ENCODE measurements around the gene CDCA8. TPM values are rescaled to one million over a fixed set of nuclear protein-coding genes. Genes with fewer than 3 reads are reported as not detected.
A peak's percentile ranks its signal among the peaks of the same experiment; 100 is the strongest.
"Not testable (repeated sequence)": the region's sequence is repeated elsewhere in the genome, so short reads cannot be mapped to it uniquely, and the experiment has no call there.

CDCA8 gene
- polyA plus RNA-seq, 1 donor = 7.0 TPM

DNA sequence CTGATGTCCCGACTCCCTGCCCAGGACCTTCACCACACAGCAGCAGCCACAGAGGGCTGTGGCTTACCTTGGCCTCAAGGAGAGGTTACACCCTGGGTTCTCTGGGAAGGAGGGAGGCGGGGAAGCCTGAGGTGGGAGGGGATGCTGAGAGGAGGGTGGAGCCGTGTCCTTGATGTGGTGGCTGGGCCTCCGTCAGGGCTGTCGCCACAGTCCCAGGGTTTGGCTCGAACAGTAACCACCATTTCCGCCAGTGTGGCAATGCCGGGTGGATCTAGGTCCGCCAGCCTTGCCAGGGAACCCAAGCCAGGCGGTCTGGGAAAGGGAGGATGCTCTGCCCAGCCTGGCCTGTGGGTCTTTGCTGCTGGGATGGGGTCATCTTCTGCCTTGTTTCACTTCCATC is 18.4 kb upstream of the CDCA8 start:
- DNase-seq (ENCODE audit: low read depth) = no peak

DNA sequence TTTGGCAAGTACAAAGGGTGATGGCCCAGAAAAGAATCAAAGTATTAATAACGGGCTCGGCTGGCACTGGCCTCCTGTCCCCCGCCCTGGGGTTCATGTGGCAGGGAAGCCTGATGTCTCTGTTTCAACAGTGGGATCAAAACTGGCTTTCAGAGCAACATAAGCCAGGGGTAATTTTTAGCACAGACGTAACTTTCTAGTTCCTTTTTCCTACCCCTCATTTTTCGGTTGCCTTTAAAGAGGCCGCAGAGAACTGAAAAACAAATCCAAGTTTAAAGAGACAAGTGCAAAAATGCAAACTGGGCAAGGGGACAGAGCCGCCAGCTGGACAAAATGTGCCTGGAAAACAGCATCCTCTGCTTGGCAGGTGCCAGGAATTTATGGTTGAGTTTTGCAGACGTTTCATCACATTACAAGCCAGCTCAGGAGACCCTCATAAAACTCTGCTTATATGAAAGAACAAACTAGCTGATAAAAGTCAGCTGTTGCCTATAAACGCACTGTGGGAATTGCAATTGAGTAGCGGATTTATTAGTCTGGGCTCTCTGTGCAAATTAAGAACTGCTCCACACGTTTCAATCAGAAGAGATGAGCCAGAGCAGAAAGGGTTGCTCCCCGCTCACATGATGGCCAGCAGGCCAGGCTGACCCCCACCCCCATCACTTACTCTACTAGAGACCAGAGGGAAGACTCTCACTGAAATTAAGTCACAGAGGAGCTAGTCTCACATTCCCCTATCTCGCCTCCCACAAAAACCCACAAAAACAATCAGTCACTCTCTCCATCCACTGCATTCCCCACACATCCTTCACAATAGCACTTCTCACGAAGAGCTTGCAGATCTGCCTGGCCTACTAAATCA is 15.8 kb upstream of the CDCA8 start:
- DNase-seq (ENCODE audit: low read depth) = peak; percentile 22

DNA sequence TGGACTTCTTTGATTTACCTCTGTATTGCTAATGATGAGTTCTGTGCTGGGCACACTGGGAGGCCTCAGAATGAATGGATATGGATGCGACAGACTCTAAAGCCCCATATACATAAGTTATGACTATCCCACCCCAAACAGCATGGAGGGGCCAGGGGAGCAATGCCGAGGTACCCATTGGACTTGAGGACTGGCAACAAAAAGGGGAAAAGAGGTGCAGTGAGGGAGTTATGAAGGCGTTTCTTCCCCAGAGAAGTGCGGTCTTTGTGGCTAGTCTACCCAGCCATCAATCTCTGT is 15.2 kb upstream of the CDCA8 start:
- DNase-seq (ENCODE audit: low read depth) = no peak

DNA sequence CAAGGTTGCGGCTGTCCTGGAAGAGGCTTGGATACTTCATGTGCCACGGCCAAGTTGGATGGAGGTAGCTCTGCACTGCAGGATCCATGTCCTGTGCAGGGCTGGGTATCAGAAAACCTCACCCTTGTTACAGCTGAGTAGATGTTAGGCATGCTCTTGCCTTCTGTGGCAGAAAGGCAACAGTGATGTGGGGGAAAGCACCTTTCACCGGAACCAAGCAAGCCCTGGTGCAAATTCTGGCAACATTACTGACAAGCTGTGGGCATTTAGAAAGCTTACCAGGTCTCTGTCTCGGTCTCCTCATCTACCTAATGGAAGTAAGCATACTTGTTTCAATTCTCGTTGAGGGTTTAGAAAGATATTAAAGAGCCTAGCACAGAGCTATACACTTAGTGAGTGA is 14.5 kb upstream of the CDCA8 start:
- DNase-seq (ENCODE audit: low read depth) = no peak

DNA sequence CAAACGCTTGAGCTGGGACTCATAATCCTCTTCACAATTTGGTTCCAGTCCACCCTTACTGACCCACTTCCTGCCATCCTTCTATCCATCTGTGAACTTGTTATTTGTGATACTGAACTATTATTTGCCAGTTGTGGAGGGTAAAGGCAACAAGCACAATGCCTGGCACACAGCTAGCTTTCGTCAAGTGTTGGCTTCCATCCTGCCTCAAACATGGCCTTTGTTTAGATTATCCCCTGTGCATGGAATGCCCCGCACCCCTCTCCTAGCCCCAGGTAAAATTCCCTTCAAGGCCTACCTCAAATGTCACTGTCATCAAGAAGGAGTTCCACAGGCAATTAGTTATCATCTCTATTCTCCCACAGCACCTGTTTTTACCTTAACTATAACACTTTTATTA is 11.4 kb upstream of the CDCA8 start:
- no peak for DNase-seq (ENCODE audit: low read depth)

DNA sequence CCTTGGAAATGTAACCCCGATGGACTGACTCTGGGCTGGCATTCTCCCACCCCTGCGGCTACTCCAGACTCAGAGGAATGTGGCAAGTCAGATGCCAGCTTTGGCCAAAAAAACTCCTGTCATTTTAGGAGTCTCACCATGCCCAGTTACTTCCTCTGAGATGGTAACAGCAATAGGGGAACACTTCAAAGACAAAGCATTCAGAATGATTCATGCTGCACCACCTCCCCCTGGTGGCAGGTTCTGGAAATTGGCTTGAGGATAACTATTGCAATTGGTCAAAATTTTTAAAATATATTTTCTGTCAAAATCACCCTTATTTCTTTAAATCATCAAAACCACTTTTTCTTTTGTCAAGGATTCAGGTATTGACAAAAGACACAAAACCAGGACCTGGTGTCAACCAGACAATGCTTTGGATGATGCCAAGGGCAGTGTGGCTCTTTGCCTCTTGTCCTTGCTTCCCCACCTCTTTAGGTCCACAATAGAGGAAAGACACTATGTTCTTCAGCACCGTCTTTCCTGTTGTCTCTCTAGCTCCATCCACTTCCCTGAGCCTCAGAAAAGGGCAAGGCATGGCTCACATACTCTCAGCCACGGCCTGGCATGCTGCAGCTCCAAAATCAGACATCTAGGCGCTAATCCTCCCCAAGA is 9.9 kb upstream of the CDCA8 start:
- DNase-seq (ENCODE audit: low read depth) = peak; percentile 32

DNA sequence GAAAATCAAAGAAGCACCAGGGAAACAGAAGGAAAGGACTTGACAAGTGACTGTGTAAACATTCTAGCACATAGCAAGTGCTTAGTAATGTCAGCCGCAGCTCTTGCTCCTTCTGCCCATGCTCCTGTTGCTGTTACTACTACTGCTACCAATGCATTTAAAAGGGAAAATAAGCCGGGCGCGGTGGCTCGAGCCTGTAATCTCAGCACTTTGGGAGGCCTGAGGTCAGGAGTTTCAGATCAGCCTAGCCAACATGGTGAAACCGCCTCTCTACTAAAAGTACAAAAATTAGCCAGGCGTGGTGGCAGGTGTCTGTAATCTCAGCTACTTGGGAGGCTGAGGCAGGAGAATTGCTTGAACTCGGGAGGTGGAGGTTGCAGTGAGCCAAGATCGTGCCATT is 8.1 kb upstream of the CDCA8 start:
- DNase-seq (ENCODE audit: low read depth) = not testable (repeated sequence)

DNA sequence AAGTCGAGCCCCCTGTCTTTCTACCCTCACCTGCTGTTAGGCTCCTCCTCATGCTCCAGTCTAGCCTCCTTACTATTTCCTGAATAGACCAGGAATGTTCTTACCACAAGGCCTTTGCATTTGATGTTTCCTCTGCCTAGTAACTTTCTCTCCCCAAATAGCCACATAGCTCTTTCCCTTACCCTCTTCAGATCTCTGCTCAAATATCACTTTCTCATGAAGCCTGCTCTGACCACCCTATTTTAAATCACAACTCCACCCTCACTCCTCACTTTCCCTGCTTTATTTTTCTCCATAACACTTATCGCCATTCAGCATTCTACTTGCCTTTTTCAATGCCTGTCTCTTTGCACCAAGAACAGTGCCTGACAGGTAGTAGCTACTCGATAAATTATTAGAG is 6.6 kb upstream of the CDCA8 start:
- DNase-seq (ENCODE audit: low read depth) = no peak

DNA sequence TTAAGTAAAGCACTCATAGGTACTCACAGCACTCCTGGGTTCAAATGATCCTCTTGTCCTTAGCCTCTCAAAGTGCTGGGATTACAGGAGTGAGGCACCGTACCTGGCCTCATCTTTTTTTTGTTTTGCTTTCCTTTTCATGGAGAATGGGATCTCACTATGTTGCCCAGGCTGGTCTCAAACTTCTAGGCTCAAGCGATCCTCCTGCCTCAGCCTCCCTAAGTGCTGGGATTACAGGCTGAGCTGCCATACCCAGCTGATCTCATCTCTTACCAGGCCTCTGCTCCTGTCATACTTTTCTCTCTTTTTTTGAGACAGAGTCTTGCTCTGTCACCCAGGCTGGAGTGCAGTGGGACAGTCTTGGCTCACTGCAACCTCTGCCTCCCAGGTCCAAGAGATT is 4.6 kb upstream of the CDCA8 start:
- DNase-seq (ENCODE audit: low read depth) = not testable (repeated sequence)

DNA sequence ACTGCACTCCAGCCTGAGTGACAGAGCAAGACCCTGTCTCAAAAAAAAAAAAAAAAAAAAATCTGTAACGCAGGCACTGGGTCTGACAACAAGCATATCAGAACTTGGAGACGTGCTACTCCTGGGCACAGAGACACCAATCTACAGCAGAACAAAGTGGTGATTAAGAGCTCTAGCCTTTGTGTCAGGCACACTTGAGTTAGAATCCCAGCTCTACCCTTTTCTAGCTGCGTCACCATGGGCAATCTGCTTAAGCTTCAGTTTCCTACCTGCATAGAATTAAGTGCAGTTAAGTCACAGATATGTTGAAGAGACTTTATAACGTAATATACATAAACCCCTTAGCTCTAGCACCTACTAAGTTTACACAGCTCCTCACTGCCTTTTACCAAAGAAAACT is 3.4 kb upstream of the CDCA8 start:
- DNase-seq (ENCODE audit: low read depth) = no peak

DNA sequence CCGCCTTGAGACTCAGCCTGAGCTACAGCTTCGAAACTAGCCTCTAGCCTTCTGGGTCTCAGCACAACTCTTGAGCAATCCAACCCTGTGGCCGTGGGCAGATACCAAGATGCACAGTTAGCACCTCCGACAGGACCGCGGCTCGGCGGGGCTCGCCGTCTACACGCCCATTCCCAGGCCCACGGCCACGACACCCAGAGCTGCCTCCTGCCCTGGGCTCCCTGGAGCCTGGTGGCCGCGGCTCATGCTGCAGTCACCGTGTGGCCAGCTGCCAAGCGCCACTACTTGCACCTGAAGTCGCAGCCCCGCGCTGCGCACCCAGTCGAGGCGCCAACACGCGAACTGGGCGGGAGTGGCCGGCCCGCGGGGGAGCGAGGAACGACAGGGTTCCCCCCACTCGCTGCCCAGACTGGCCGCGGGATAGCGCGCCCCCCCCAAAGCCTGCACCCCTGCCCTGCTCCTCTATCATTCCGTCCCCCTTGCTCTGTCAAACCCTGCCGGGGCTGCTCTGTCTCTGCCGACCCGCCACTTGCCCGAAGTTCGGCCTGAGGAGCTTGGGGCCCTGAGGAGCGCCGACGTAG is 729 bp upstream of the CDCA8 start:
- DNase-seq (ENCODE audit: low read depth) = no peak

DNA sequence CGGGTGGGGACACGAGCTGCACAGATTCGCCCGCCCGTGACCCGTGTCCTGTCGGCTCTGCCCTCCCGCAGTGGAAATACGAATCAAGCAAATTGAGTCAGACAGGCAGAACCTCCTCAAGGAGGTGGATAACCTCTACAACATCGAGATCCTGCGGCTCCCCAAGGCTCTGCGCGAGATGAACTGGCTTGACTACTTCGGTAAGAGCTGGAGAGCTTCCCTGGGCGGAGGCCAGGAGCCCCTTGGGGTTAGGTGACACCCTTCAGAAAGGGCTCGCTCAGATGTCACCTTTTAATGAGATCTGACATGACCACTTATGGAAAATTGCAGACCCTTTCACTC is 489 bp downstream of the CDCA8 start:
- no peak for DNase-seq (ENCODE audit: low read depth)

DNA sequence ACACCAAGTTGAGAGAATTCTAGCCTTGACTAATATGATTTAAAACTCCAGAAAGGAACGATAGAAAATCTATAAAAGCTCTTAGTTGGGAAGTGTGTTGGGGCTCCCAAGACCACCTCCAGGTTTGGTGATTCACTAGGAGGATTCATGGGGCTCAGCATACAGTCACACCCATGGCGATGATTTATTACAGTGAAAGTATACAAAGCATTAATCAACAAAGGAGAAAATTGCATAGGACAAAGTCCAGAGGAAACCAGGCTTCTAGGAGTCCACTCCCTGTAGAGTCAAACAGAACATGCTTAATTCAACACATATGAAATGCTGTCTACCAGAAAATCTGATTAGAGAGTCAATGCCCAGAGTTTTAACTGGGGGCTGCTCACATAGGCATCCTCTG is 4.8 kb downstream of the CDCA8 start:
- DNase-seq (ENCODE audit: low read depth) = no peak

DNA sequence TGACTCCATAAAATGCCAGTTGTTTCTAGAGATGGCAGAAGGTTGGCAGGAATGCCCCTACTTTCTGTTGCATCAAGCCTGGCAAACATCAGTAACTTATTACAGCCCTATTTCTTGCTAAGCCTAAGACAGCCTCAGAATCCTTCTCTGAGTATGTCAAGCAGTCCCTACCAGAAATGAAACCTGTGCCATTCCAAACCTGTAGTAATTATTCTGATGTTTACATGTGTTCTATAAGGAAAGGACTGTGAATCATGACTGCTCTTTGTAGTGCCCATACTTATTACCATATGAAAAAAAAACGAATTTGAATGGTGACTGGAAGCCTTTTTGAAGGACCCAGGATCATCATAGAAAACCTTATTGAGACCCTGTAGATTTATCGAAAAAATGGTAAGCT is 5.4 kb downstream of the CDCA8 start:
- DNase-seq (ENCODE audit: low read depth) = no peak

DNA sequence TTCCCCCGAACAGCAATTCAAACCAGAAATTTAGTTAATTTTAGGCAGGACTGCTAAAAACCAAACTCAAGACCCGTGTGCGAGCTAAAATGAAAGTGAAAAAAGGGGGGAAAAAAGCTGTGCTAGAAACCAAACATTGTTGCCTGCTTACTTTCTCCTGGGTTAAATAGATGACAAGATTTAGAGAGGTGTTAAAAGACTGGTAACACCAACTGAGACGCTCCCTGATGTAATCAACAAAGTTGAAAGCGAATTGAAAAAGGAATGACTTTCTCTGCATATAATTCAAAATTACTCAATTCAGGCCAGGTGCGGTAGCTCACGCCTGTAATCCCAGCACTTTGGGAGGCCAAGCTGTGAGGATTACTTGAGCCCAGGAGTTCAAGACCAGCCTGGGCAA is 6.8 kb downstream of the CDCA8 start:
- no peak for DNase-seq (ENCODE audit: low read depth)

DNA sequence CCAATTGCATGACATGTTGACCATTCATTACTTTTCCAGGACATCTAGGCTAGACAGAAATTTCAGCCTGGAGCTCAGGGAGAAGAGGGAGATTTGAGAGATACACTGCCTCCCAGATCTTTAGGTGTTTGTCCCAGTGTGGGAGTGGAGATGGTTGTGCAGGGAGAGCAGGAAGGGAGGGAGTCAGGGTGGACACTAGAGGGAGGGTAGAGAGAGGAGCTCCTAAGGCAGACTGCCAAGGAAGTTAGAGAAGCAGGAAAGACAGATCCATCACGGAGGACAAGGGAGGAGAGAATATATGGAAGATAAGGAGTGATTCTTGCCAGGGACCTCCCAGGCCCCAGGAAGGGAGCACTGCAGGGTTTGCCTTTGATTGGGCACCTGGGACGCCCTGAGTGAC is 8.7 kb downstream of the CDCA8 start:
- no peak for DNase-seq (ENCODE audit: low read depth)

DNA sequence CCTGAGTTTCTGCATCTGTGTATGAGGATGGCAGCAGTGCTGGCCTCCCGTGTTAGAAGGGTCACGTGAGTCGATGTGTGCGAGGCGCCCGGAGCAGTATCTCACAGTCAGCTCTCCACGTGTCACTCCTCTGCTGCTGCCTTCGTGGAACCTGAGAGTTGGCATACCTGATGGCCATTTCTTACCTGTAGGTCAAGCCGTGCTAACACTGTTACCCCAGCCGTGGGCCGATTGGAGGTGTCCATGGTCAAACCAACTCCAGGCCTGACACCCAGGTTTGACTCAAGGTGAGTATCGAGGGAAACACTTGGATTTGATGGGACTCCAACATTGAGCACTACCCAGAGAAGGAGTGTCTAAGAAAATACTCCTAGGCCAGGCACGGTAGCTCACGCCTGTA is 10.7 kb downstream of the CDCA8 start:
- DNase-seq (ENCODE audit: low read depth) = no peak

DNA sequence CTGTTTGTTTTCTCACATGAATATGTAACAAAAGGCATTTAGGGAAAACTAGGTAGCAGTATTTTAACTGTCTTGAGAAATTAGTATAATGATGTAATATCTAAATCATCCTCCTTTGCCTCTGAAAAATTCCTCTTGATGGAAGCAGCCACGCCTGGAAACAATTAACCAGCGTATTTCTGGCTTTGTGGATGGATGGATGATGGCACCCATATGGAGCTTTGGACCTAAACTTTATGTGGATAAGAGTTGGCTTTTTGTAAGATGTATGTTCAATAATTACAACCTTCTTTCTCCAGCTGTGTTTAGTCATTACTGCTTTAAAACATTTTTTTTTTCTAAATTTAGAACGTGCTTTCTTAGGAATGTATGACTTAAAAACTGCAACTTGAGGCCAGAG is 12.7 kb downstream of the CDCA8 start:
- no peak for DNase-seq (ENCODE audit: low read depth)

DNA sequence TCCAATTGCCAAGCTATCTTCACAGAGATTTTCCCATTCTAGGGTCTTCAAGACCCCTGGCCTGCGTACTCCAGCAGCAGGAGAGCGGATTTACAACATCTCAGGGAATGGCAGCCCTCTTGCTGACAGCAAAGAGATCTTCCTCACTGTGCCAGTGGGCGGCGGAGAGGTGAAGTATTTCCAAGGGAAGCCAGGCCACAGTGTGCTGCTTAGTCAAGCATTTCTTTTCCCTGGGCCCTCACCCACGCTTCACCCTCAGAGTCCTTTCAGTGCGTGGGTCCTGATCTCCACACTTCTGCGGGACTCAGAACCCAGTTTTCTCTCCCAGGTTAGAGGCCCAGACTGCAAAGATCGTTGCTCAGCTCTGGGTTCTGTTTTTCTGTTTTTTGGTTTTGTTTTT is 13.1 kb downstream of the CDCA8 start:
- no peak for DNase-seq (ENCODE audit: low read depth)

DNA sequence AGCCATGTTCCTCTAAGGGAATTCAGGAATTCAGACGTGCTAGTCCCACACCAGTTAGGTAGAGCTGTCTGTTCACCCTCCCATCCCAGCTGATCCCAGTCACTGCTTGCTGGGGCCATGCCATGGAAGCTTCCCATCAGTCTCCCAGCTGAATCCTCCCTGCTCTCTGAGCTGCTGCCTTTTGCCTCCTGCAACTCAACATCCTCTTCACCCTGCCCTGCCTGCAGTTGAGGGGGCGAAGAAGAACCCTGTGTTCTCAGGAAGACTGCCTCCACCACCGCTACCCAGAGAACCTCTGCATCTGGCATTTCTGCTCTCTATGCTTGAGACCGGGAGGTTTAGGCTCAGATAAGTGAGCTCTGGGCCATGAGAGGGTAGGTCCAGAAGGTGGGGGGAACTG is 16.2 kb downstream of the CDCA8 start:
- no peak for DNase-seq (ENCODE audit: low read depth)

DNA sequence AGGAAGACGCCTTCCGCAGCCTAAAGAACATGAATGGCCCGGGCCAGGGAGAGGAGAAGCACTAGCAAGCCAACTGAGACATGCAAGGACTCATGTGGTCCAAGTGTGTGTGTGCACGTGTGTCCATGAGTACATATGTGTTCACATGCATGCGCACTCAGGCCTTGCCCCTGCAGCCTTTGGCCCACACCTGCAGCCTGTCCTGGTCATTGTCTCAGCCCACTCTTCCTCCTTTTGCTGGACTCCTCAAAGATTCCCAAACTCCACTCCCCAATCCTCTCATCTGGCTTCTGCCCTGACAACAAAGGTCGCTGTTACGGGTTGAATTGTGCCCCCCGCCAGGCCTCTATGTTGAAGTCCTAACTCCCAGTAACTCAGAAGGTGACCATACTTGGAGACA is 21.9 kb downstream of the CDCA8 start:
- no peak for DNase-seq (ENCODE audit: low read depth)

DNA sequence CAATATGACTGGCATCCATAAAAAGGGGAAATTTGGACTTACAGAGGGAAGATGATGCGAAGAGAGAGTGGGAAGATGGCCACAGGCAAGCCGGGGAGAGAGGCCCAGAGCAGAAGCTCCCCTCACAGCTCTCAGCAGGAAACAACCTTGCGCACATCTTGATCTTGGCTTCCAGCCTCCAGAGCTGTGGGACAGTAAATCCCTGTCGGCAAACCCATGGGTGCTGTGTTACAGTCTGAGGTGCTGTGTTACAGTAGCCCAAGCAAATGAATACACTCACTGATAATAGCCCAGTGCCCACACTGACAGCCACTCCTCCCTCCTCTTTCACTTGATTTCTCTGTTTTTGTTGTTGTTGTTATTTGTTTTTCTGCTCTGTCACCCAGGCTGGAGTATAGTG is 22.4 kb downstream of the CDCA8 start:
- no peak for DNase-seq (ENCODE audit: low read depth)

DNA sequence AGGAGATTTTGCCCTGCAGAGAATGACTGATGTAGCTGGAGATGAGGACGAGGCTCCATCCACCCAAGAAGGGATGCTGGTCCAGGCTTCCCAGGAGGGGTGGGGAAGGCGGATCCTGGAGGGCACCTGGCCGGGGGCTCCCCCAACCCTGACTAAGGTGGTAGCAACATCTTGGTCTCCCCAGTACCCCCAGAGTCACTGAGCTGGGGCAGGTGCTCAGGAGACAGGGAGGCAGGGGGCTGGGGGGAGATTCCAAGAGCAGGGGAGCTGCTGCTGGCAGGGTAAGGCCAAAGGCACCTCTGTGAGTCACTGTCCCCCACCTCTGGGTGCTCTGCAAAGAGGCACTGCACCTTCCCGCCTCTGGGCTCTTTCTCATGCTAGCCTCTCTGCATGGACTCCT is 24.0 kb downstream of the CDCA8 start:
- no peak for DNase-seq (ENCODE audit: low read depth)

DNA sequence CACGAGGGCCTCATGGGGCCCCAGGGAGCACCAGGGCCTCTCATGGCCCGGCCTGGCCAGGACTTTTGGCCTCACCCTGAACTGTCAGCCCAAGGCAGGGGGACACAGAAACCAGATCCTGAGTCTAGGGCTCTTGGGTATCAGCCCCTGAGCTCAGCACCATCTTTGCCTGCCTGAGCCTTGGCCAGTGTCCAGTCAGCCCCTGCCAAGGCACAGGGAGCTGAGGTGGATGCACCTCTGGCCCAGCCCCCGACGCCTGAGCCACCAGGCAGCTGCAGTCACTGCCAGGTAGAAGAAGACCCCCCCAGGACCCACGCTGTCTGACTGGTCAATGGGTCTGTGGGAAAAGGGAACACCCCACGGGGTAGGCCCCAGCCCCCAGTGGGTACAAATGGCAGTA is 25.3 kb downstream of the CDCA8 start:
- no peak for DNase-seq (ENCODE audit: low read depth)

Data from forelimb muscle (tissue), 1 donor.